Eye (tissue), 1 donor: ENCODE results near the gene ADAMTS12.

ENCODE experiments used
- DNase-seq: peaks from one replicate; pipeline ENCODE4 v3.0.0-alpha.2; 2015

The ADAMTS12 gene

DNA sequence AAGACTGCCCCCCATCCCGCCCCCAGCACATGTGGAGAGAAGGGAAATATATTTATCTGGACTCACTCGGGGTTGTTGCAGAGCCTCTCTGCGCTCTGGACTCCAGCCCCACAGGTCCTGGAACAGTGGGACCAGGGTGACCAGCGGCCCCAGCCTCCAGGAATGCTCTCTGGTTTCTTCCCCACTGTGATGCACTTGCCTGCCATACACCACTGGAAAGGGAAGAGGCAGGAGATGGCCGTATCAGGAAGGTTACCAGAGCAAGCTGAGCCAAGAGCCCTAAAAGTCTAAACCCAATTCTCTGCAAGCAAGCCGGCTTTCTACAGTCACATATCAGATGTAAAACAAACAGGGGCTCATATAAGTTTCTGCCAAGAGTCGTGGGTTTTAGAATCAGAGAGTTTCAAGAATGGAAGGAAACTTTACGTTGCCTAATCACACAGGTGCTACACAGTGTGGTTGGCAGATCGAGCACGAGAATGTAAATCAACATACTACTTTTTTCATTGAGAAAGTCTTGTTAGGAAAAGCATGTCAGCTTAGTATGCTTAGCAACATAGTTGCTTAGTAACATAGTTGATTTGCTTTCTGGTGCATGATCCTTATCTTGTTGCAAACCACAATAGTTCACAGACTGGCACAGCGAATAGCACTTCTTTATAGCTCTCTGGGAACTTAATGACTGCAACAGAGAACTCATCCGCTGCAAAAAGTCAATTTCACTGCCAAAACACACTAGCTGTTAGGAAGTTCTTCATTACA lies 249.9 kb downstream of the ADAMTS12 start:
- DNase-seq: no peak

DNA sequence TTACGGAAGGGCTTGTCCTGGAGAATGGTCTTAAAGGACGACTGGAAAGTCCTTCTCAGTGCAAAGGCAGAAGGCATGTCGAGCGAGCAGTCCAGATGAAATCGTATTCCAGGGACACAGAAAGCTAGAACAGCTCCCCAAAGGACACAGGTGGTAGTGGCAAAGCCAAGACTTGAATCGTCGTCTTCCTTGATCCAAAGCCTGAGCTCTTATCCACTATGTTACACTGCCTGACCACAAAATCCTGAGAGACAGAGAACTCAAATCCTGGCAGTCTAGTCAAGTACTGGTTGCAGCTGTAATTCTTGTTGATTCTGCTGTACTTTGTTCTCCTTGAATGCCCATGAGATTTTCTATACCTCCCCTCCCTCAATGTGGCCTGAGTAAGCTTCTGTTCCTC lies 252.3 kb downstream of the ADAMTS12 start:
- DNase-seq: no peak

DNA sequence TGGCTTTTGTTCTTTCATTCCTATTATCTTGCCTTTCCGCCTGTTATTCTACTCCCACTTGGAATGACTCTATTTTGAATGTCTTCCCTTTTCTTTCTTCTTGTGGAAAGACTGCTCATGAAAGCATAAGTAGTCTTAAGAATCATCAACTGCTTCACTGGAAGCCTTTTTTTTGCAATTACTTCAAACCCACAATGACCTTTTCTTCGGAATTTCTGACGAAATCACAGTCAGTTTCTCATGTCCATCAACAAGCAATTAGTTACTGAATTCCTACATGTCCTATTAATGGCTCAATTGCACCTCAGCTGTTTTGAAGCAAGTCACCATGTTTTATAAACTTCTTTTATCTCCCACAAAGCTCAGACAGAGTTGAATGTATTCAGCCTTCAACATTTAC lies 254.8 kb downstream of the ADAMTS12 start:
- DNase-seq: no peak

DNA sequence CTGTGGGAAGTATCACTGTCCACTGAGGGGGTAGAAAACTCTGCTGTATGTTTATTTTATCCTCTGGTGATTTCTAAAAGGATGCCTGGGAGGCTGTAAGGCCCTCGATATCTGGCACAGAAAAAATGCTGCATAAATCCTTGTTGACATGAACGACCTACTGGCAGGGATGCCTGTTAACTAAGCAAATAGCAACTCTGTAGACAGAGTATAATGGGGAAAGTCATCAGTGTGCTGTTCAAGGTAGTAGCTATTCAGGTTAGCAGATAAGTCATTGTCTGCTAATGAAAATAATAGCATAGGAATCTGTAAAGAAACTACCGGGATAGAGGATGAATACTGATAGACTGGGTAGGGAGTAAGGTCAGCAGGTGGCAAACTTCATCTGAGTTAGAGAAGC lies 256.2 kb downstream of the ADAMTS12 start:
- no peak for DNase-seq

DNA sequence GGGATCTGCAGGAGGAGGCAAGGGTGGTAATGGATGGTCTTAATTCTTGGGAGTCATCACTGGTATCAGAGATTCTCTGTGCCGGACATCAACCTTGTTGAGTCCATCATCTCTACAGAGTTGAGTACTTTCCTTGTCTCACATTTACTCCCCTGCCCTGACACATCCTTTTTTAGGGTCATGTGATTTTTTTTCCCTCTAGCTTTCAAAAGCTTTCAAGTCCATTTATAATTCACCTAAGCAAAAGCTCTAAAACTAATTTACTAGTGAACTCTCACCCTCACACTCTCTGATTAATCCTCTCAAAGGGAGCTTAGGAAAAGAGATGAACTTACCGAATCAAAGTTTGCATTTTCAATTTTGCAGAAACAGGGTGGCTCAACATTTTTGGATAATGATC lies 258.1 kb downstream of the ADAMTS12 start:
- DNase-seq: no peak

GRCh38 chr5:33631786-33632185 lies 260.0 kb downstream of the ADAMTS12 start:
- DNase-seq: no peak

GRCh38 chr5:33631139-33631538 lies 260.7 kb downstream of the ADAMTS12 start:
- DNase-seq: no peak

- no peak for DNase-seq
These were observed 261.8 kb downstream of the ADAMTS12 start for GRCh38 chr5:33629999-33630398.

DNA sequence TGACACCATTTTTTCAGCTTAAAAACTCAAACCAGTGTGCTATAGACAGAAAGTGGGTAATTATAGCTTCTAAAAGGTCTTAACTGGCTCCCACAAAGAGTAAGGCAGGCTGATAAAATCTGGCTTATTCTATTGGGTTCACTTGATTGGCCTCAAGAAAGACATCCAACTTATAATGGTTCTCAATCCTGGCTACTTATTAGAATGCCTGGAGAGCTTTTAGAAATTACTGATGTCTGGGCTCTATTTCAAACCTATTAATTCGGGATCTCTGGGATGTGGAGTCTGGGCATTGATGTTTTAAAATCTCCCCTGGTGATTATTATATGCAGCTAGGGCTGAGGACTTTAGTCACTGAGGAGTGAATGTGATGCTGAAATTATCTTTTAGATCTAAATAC lies 263.0 kb downstream of the ADAMTS12 start:
- DNase-seq: no peak

DNA sequence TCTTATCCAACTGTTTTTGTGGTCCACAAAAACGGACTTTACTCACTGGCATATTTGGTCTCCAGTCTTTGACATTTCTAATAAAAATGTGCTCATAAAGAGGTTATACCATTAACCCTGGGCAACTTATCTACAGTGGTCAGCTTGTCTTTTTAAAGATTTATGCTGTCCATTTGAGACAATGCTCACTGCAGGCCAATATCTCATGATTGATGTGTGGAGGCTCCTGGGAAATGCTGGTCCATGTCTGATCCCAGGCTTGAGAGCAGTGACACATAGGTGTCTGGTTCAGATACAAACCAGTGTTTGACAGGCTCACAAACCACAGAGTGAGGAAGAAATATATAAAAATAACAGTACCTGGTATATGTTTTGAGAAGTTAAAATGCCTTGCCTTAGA lies 270.3 kb downstream of the ADAMTS12 start:
- peak; percentile 10 for DNase-seq

DNA sequence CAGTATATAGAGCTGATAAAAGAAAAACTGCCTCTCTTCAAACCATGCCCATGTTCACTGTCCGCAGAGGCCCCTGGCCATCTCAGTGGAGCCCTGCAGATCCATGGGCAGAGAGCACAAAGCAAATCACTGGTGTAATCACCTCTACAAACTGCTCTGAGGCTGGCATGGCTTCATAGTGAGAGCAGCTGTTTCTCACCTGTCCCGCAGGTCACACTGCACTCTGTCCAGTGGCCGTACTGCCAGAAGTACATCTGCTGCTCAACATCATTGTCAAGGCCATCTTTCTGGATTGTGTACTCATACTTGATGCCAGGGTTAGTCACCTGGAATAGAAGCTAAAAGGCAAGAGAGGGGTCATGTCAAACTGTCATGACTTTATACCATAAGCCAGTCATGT lies 277.8 kb downstream of the ADAMTS12 start:
- no peak for DNase-seq

GRCh38 chr5:33612386-33612785 lies 279.4 kb downstream of the ADAMTS12 start:
- no peak for DNase-seq

DNA sequence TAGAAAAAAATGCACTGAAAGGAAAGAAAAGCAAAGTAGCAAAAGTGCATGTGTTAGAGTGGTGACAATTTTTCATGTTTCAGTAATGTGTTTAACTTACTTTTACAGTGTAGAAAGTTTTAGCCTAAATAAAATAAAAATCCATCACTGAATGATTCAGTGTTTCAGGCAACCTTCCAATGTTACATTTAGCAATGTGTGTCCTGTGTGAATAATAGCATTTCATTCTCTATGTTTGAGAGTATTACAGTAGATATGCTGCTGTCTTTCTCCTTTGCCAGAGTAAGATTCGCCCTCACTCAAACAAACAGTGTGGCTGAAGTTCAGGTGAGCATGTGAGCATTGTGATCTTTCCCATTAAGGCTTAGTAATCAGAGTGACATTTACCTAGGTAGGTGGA lies 279.9 kb downstream of the ADAMTS12 start:
- no peak for DNase-seq

GRCh38 chr5:33608344-33609041 lies 283.3 kb downstream of the ADAMTS12 start:
- no peak for DNase-seq

- no peak for DNase-seq
These were observed 287.3 kb downstream of the ADAMTS12 start for GRCh38 chr5:33604503-33604902.

GRCh38 chr5:33601881-33602280 lies 289.9 kb downstream of the ADAMTS12 start:
- DNase-seq: peak; percentile 50

GRCh38 chr5:33595303-33595702 lies 296.5 kb downstream of the ADAMTS12 start:
- no peak for DNase-seq

- no peak for DNase-seq
These were observed 297.8 kb downstream of the ADAMTS12 start for GRCh38 chr5:33594006-33594405.

- no peak for DNase-seq
These were observed 299.5 kb downstream of the ADAMTS12 start for GRCh38 chr5:33592245-33592644.

GRCh38 chr5:33588654-33589372 lies 303.0 kb downstream of the ADAMTS12 start:
- no peak for DNase-seq

DNA sequence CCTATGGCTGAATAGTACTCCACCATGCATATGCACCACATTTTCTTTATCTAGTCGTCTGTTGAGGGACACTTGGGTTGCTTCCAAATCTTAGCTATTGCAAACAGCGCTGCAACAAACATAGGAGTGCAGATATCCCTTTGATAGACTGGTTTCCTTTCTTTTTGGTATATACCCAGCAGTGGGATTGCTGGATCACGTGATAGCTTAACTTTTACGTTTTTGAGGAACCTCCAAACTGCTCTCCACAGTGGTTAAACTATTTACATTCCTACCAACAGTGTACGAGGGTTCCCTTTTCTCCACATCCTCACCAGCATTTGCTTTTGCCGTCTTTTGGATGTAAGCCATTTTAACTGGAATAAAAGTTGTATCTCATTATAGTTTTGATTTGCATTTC lies 308.5 kb downstream of the ADAMTS12 start:
- no peak for DNase-seq

GRCh38 chr5:33582417-33582816 lies 309.4 kb downstream of the ADAMTS12 start:
- DNase-seq: no peak

- no peak for DNase-seq
These were observed 312.0 kb downstream of the ADAMTS12 start for GRCh38 chr5:33579789-33580188.

- no peak for DNase-seq
These were observed 312.6 kb downstream of the ADAMTS12 start for GRCh38 chr5:33579152-33579551.
